22Rv1 (cell line): ENCODE measurements around the gene PPIH.
"Not testable (repeated sequence)": the region's sequence is repeated elsewhere in the genome, so short reads cannot be mapped to it uniquely, and the experiment has no call there.

Experiments
- H3K27ac ChIP-seq: fragments of 450-650 bp; 2 replicates; pipeline ENCODE4 v1.5.1; 2017
- ZFX ChIP-seq: fragments of 450-650 bp; IDR thresholded peaks from 2 replicates; pipeline ENCODE4 v1.6.1; 2017; ENCODE audit warnings: antibody characterized with exemption, borderline replicate concordance
- TF ChIP-seq, protein P1 (sequence below): fragments of 450-650 bp; IDR thresholded peaks from 2 replicates; pipeline ENCODE4 v1.5.1; 2017; ENCODE audit warnings: mild to moderate bottlenecking

The PPIH gene

DNA sequence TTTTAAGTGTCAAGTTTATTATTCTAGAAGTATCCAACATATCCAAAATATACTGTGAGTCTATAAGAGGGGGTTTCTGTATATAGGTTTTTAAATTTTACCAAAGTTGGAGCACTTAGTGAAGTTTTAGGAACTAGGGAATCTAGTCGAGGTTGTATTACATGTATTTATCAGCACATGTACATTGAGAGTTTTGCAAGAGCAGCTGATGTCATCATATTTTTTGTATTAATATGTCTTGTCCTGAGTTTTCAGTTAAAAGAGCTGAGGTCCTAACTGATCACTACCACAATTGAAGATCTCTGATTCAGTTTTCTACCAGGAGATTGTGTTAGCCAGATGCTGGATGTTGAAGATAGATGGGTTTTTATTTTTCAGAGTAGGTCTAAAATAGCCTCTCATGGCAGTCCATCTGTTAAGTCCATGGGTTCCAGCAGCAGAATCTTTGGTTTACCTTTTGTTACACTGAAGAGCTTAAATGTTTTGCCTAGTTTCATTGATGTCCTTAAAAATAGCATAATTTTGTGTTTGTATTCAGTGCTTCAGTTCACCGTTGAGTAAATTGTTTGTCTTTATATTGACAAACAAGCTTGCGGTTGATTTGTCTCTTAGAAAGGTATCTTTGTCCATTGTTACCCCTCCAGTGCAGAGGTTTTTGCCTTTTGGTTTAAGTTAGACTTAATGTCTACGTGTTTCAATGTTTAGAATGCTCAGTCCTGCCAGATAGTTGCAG is 40.0 kb downstream of the PPIH start:
- H3K27ac ChIP-seq: no peak overlapping the region
- TF ChIP-seq ZFX: no peak
- TF ChIP-seq, protein P1, sequence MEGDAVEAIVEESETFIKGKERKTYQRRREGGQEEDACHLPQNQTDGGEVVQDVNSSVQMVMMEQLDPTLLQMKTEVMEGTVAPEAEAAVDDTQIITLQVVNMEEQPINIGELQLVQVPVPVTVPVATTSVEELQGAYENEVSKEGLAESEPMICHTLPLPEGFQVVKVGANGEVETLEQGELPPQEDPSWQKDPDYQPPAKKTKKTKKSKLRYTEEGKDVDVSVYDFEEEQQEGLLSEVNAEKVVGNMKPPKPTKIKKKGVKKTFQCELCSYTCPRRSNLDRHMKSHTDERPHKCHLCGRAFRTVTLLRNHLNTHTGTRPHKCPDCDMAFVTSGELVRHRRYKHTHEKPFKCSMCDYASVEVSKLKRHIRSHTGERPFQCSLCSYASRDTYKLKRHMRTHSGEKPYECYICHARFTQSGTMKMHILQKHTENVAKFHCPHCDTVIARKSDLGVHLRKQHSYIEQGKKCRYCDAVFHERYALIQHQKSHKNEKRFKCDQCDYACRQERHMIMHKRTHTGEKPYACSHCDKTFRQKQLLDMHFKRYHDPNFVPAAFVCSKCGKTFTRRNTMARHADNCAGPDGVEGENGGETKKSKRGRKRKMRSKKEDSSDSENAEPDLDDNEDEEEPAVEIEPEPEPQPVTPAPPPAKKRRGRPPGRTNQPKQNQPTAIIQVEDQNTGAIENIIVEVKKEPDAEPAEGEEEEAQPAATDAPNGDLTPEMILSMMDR: no peak

DNA sequence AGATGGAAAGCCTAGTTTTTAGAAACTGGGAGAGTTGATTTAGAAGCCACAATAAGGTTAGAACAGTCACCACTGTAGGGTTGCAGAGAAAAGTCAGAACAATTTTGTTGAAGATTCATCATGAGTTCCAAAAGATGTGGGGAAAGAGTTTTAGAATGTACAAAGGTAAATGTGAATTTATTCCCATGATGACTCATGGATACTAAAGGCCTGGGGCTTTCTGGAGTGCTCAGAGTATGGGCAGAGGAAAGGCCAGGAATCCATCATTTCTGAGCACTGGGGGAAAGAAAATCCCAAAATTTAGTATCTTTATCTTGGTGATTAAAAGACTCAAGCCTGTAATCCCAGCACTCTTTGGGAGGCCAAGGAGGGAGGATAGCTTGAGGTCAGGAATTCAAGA is 41.8 kb downstream of the PPIH start:
- no peak overlapping the region for H3K27ac ChIP-seq
- TF ChIP-seq, protein P1: no peak
- TF ChIP-seq ZFX: no peak

DNA sequence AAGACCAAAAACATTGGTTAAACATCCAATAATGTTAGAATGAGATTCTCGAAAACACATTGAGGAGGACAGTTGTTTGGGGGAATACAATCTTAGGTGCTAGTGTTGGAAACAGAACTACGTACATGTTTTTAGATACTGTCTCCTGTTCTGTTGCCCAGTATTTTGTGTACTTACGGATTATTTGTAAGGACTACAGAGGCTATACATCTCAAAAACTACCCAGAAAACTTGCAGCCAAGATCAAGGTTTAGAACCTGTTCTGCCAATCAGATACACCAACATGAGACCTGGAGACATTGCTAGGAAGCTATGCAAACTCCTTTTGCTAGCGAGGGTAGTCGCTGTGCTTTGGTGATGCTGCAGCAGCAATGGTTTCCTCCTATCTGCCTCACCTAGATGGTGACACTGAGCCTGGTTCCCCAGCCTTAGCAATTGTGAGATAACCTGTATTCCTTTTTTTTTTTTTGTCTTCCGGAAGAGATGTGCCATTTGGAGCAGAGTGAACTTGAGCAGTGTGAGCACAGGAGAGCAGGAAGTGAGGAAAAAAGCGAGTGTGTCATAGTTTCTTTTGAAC is 45.8 kb downstream of the PPIH start:
- TF ChIP-seq, protein P1: no peak
- TF ChIP-seq ZFX: no peak
- no peak overlapping the region for H3K27ac ChIP-seq

DNA sequence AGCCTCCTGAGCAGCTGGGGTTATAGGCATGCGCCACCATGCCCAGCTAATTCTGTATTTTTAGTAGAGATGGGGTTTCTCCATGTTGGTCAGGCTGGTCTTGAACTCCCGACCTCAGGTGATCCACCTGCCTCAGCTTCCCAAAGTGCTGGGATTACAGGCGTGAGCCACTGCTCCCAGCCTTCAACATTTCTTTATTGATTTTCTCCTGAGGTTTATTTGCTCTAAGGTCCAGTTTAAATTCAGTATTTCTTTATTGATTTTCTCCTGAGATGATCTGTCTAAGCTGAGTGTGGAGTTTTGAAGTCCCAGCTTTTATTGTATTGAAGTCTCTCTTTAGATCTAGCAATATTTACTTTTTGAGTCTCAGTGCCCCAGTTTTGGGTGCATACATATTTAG is 54.6 kb downstream of the PPIH start:
- H3K27ac ChIP-seq: not testable (repeated sequence)

DNA sequence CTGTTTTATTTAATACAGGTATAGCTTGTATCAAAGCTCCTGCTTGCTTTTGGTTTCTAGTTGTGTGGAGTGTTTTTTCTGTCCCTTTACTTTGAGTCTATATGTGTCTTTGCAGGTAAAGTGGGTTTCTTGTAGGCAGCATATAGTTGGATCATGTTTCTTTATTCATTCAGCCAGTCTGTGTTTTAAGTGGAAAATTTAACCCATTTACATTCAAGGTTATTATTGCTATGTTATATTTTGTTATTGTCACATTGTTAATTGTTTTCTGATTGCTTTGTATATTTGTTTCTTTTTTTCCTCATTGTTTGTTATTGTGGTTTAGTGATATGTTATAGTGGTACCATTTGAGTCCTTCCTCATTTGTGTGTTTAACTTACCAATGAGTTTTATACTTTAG is 55.1 kb downstream of the PPIH start:
- no peak for TF ChIP-seq ZFX
- TF ChIP-seq, protein P1: no peak
- H3K27ac ChIP-seq: no peak overlapping the region

DNA sequence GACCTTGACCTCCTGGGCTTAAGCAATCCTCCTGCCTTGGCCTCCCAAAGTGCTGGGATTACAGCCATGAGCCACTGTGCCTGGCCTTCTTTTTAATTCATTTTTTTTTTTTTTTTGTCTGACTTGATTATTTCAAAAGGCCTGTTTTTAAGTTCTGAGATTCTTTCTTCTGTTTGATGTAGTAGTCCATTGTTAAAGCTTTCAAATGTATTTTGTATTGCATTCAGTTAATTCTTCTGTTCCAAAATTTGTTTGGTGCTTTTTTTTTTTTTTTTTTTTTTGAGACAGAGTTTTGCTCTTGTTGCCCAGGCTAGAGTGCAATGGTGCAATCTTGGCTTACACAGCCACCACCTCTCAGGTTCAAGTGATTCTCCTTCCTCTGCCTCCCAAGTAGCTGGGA is 56.2 kb downstream of the PPIH start:
- H3K27ac ChIP-seq: not testable (repeated sequence)

DNA sequence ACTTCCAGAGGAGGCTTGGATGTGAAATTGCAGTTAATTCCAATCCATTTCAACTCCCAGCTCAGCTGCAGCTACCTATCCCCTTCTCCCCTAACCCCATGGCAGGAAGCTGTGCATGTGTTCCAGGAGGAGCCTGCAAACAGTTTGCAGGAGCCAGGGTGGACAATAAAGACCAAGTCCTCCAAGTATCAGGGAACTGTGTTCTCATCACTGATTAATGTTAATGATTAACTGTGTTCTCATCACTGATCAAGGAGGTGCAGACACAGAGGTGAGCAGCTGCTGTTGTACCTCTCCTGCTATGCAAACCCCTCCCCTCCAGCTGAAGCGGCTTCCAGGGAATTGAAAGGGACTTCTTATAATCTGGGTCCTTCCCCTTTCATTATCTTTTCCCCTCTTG is 62.6 kb downstream of the PPIH start:
- no peak for TF ChIP-seq ZFX
- TF ChIP-seq, protein P1: no peak
- H3K27ac ChIP-seq: peak overlapping the region; percentile 7; the same call in 1 of the 2 replicates

DNA sequence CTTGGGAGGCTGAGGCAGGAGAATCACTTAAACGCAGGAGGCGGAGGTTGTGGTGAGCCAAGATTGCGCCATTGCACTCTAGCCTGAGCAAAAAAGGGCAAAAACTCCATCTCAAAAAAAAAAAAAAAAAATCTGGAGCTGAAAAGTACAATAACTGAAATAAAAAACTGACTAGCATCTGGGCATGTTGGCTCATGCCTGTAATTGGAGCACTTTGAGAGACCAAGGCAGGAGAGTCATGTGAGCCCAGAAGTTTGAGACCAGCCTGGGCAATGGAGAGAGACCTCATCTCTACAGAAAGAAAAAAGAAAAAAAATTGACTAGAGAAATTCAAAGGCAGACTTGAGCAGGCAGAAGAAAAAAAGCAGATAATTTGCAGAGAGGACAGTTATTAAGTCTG is 63.7 kb downstream of the PPIH start:
- H3K27ac ChIP-seq: no peak overlapping the region
- TF ChIP-seq ZFX: no peak
- TF ChIP-seq, protein P1: no peak

DNA sequence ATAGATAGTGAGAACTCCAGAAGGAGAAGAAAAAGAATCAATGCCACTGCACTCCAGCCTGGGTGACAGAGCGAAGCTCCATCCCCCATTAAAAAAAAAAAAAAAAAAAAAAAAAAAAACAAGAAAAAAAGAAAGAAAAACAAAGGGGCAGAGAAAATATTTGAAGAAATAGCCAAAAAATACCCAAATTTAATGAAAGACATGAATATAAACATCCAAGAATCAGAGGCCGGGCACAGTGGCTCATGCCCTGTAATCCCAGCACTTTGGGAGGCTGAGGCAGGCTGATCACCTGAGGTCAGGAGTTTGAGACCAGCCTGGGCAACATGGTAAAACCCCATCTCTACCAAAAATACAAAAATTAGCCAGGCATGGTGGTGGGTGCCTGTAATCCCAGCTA is 64.2 kb downstream of the PPIH start:
- not testable (repeated sequence) for H3K27ac ChIP-seq
